Skeletal muscle tissue (tissue), 4 donors: Measurements from ENCODE around the gene STRN3. TPM values are rescaled to one million over a fixed set of nuclear protein-coding genes. Genes with fewer than 3 reads are reported as not detected.
A peak's percentile ranks its signal among the peaks of the same experiment; 100 is the strongest.
"Not testable (repeated sequence)": the region's sequence is repeated elsewhere in the genome, so short reads cannot be mapped to it uniquely, and the experiment has no call there.

ENCODE experiments used
- H3K27ac ChIP-seq: one replicate; pipeline ENCODE4 v1.7.0; 2013; ENCODE audit warnings: mild to moderate bottlenecking, low read depth, low read length, inconsistent platforms
- H3K27me3 ChIP-seq, 3 donors: one replicate each; pipeline ENCODE4 v1.7.0; 2013; ENCODE audit warnings: low read length in 3 of 3; ENCODE audit not compliant: control insufficient read depth in 3 of 3, insufficient read depth in 3 of 3
- H3K36me3 ChIP-seq, 3 donors: one replicate each; pipeline ENCODE4 v1.7.0; 2013; ENCODE audit warnings: low read length in 3 of 3; ENCODE audit not compliant: control insufficient read depth in 3 of 3, insufficient read depth in 3 of 3
- H3K4me1 ChIP-seq, 3 donors: one replicate each; pipeline ENCODE4 v1.7.0; 2013; ENCODE audit warnings: low read length in 3 of 3, mild to moderate bottlenecking in 3 of 3; ENCODE audit not compliant: control insufficient read depth in 3 of 3, insufficient read depth in 3 of 3
- H3K4me3 ChIP-seq, 3 donors: one replicate each; pipeline ENCODE4 v1.7.0; 2013; ENCODE audit warnings: low read length in 3 of 3
- H3K9ac ChIP-seq, 3 donors: one replicate each; pipeline ENCODE4 v1.7.0; 2013; ENCODE audit warnings: low read length in 3 of 3, mild to moderate bottlenecking in 3 of 3, moderate library complexity in 2 of 3, low read depth in 1 of 3
- H3K9me3 ChIP-seq, 3 donors: one replicate each; pipeline ENCODE4 v1.7.0; 2013; ENCODE audit warnings: low read length in 3 of 3; ENCODE audit not compliant: control insufficient read depth in 3 of 3
- total RNA-seq: library from RNA; depleted of rRNA; stranded (reverse); fragments of >200 nt; gene quantifications from one replicate; pipeline ENCODE4 v1.2.3, GENCODE V29; 2014
- donor health status: Osteomylitis.

The STRN3 gene
- total RNA-seq, 1 donor from 2014 or later, result 69.9 TPM

DNA sequence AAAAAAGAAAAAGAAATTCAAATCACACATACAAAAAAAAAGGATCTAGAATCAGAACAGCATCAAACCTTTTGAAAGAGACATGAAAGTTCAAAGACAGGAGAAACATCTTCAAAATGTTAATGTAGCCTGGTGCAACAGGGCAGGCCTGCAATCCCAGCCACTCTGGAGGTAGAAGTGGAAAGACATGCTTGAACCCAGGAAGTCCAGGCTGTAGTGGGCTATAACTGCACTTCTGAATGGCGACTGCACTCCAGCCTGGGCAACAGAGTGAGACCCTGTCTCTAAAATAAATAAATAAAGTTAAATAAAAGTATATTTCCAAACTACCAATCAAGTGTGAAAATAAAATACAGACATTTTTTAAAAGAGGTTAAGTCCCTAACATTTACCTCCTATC, 19.5 kb downstream of the STRN3 start:
- no peak overlapping the region for H3K27ac ChIP-seq
- H3K4me3 ChIP-seq, result no peak overlapping the region
- no peaks in the 10 kb centered on the region for H3K27me3 ChIP-seq
- no peaks in the 10 kb centered on the region for H3K9me3 ChIP-seq
- peaks cover 0 to 2% (median 2%) of the 10 kb centered on the region in 3 donors for H3K36me3 ChIP-seq
- H3K9ac ChIP-seq, result no peak overlapping the region
- H3K4me1 ChIP-seq, result peaks cover 2 to 5% (median 3%) of the 10 kb centered on the region in 3 donors

DNA sequence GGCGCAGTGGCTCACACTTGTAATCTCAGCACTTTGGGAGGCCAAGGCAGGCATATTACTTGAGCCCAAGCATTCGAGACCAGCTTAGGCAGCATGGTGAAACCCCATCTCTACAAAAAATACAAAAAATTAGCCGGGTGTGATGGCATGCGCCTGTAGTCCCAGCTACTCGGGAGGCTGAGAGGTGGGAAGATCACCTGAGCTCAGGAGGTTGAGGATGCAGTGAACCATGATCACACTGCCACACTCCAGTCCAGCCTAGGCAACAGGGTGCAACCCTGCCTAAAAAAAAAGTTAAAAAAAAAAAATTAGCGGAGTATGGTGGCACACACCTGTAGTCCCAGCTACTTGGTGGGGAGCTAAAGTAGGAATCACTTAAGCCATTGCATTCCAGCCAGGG, 22.2 kb downstream of the STRN3 start:
- not testable (repeated sequence) for H3K4me1 ChIP-seq, H3K36me3 ChIP-seq, H3K27ac ChIP-seq

DNA sequence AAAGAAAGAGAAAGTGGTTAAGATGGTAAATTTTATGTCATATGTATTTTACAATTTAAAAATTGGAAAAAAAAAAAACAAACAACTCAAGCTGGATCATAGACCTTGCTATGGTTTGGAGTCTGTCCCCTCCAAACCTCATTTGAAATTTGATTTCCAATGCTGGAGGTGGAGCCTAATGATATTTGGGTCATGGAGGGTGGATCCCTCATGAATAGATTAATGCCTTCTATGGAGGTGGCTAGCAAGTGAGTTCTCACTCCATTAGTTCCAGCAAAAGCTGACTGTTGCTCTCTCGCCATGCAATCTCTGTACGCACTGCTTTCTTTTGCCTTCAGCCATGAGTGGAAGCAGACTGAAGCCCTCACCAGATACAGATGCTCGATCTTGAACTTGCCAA, 22.9 kb downstream of the STRN3 start:
- Histone ChIP-seq H3K27ac (no peak overlapping the region), H3K4me3 (no peak overlapping the region), H3K9me3 (peaks cover under 1 to 2% (median under 1%) of the 10 kb centered on the region in 3 donors), H3K9ac (no peak overlapping the region), H3K27me3 (no peaks in the 10 kb centered on the region), H3K4me1 (peaks cover 2 to 9% (median 5%) of the 10 kb centered on the region in 3 donors), H3K36me3 (peaks cover 0 to 5% (median 2%) of the 10 kb centered on the region in 3 donors)

More for the DNA sequence above, 22.2 kb downstream of the STRN3 start:
- not testable (repeated sequence) for H3K9ac ChIP-seq, H3K9me3 ChIP-seq, H3K4me3 ChIP-seq, H3K27me3 ChIP-seq

DNA sequence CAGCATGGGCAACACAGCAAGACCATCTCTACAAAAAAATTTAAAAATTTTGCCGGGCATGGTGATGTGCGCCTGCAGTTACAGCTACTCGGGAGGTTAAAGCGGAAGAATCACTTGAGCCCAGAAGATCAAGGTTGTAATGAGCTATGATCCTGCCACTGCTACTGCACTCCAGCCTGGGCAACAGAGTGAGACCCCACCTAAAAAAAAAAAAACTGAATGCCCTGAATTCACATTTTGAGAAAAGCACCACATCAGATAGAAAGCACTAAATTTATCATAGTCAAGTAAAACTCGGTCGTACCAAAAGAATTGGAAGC, 24.9 kb downstream of the STRN3 start:
- no peak overlapping the region for H3K27ac ChIP-seq
- H3K9ac ChIP-seq, result no peak overlapping the region
- peaks cover 2 to 9% (median 5%) of the 10 kb centered on the region in 3 donors for H3K4me1 ChIP-seq
- no peaks in the 10 kb centered on the region for H3K27me3 ChIP-seq
- H3K36me3 ChIP-seq, result peaks cover 0 to 6% (median 2%) of the 10 kb centered on the region in 3 donors
- H3K4me3 ChIP-seq, result no peak overlapping the region
- peaks cover 2 to 5% (median 3%) of the 10 kb centered on the region in 3 donors for H3K9me3 ChIP-seq

DNA sequence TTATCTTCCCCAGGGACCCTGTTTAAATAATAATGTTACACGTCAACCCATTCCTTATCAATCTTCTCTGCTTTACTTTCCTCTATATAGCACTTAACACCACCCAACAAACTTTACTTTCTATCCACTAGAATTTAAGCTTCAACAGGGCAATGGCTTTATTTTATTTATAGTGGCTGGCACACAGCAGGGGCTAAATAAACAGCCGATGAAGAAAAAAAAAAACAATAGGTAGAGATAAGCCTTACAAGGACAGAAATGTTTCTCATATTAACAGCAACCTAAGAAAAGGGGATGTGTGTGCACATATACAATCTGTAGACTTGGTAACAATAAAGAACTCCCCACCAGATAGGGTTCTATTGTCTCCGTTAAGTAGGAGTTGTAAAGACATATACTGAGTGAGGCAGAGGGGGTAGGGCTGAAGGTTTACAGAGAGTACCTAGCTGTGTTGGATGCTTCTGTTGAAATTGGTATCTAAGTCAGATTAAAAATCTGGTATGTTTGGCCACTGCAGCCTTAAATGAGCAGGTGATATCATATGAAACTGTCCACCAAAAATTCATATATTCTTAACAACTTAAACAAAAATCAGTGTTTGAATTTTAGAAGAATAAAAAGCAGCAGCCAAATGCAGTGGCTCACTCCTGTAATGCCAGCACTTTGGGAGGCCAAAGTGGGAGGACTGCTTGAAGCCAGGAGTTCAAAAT, 25.4 kb downstream of the STRN3 start:
- Histone ChIP-seq H3K4me3 (no peak overlapping the region), H3K27ac (no peak overlapping the region), H3K9me3 (peaks cover 2 to 5% (median 3%) of the 10 kb centered on the region in 3 donors), H3K36me3 (peaks cover 0 to 6% (median 2%) of the 10 kb centered on the region in 3 donors), H3K9ac (no peak overlapping the region), H3K27me3 (no peaks in the 10 kb centered on the region), H3K4me1 (peaks cover 5 to 12% (median 10%) of the 10 kb centered on the region in 3 donors)

DNA sequence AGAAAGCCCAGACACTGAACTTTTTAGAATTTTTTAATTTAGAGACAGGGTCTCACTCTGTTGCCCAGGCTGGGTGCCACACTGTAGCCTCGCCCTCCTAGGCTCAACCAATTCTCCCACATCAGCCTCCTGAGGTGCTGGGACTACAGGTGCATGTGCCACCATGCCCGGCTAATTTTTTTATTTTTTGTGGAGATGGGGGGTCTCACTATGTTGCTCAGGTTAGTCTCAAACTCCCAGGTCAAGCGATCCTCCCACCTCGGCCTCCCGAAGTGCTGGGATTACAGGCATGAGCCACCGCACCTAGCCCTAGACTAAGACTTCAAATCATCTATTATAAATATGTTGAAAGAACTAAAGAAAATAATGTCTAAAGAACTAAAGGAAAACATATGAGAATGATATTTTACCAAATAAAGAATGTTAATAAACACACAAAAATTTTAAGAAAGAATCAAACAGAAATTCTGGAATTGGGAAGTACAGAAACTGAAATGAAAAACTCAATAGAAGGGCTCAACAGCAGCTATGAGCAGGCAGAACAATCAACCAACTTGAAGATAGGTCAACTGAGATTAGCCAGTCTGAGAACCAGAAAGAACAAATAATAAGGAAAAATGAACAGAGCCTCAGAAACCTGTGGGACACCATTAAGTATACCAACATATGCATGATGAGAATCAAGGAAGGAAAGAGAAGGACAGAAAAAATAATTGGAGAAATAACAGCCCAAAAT, 27.0 kb downstream of the STRN3 start:
- Histone ChIP-seq H3K27me3 (no peaks in the 10 kb centered on the region), H3K9ac (no peak overlapping the region), H3K4me1 (peaks cover 6 to 19% (median 6%) of the 10 kb centered on the region in 3 donors), H3K27ac (no peak overlapping the region), H3K36me3 (peaks cover 0 to 6% (median 0%) of the 10 kb centered on the region in 3 donors), H3K4me3 (no peak overlapping the region), H3K9me3 (peaks cover 2 to 5% (median 3%) of the 10 kb centered on the region in 3 donors)

DNA sequence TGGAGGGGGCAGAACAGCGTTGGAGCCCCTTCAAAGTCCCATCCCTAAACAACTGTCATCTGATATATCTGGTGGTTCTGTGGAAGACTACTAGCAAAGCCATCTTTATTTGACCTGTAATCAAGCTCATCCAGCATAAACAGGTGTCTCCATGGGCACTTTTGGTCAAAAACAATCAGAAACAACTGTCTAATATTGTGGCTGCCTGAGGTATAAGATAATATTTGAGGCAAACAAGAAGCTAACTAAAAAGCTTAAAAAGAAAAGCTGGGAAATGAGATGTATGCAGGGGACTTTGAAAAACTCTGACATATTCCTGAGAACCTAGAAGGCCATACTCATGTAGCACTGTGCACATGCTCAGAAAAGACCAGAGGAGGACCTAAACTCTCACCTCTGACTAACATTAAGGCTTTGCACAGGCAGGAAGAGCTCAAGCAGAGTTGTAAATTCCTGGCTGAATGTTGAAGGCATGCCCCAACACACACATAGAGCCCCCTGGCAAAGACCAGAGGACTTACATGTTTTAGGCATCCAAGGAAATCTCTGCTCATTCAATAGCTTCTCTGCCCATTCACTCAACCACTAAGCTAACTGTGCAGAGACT, 28.0 kb downstream of the STRN3 start:
- H3K4me3 ChIP-seq, result no peak overlapping the region
- peaks cover 6 to 19% (median 9%) of the 10 kb centered on the region in 3 donors for H3K4me1 ChIP-seq
- no peak overlapping the region for H3K9ac ChIP-seq
- H3K36me3 ChIP-seq, result peaks cover 0 to 4% (median 0%) of the 10 kb centered on the region in 3 donors
- H3K27ac ChIP-seq, result no peak overlapping the region
- H3K27me3 ChIP-seq, result no peaks in the 10 kb centered on the region
- H3K9me3 ChIP-seq, result peaks cover 2 to 5% (median 3%) of the 10 kb centered on the region in 3 donors

DNA sequence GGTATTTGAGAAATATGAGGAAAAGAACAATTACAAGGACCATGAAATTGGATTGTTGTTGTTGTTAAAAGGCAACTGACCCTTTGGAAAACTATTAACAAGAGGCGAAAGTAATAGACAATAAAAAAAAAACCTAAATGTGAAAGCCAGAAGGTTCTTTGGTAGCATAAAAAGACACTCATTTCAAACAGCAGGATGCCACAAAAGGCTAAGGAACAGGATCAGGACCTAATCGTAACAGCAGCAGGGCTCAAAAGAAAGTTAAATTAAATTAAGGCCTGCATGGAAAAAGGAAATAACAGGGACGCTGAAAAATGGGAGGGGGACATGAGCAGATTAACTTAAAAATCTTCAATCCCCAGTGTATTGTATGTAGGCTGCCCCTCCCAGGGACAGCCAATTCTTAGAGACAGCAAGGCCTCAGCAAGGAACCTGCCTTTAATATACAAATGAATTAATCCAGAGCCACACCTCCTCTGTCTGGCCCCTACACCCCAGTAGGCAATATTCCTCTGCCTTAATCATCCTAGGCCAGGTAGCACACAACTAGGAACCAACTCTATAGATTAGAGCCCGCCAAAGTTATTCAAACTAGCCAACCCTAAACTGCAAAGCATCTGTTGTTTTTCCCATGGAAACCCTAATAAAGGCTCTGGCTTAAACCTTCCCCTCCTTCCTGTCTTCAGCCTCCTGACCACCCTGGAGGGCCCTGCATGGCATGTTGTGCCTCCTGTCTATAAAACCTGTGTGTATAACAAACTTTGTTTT, 29.1 kb downstream of the STRN3 start:
- Histone ChIP-seq H3K4me3 (no peak overlapping the region), H3K9me3 (peaks cover 2 to 5% (median 3%) of the 10 kb centered on the region in 3 donors), H3K36me3 (peaks cover 0 to 4% (median 0%) of the 10 kb centered on the region in 3 donors), H3K27me3 (no peaks in the 10 kb centered on the region), H3K9ac (no peak overlapping the region), H3K27ac (no peak overlapping the region), H3K4me1 (peaks cover 6 to 19% (median 9%) of the 10 kb centered on the region in 3 donors)

DNA sequence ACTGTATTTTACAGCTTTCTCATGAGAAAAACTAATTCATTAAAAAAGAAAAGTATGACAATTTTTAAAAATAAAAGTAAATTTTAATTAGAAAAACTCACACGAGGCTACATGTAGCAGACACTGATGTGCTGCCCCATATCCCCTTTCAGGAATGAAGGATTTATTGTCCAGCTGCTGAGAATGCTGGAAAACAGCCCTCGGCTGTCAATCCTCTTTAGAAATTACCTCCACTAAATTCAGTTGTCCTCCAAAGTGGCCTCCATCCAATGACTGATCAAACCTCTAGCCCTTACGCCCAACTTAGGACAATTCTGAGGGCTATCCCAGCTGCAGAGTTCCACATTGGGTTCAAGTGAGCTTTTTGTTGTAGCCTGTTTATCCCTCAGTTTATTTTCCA, 30.5 kb downstream of the STRN3 start:
- H3K27me3 ChIP-seq, result no peaks in the 10 kb centered on the region
- peaks cover 2 to 5% (median 3%) of the 10 kb centered on the region in 3 donors for H3K9me3 ChIP-seq
- H3K9ac ChIP-seq, result peak overlapping the region in 2 of 3 donors; percentile 2 to 51
- H3K36me3 ChIP-seq, result peaks cover 0 to 4% (median 0%) of the 10 kb centered on the region in 3 donors
- peak overlapping the region; percentile 57 for H3K27ac ChIP-seq
- peaks cover 6 to 16% (median 14%) of the 10 kb centered on the region in 3 donors for H3K4me1 ChIP-seq
- H3K4me3 ChIP-seq, result peak overlapping the region in 1 of 3 donors; percentile 39
